RWPE1 (cell line): ENCODE measurements around the gene MEGF8.

Source experiments
- CTCF ChIA-PET: fragments of 350-600 bp; sonication (Branson Sonifier 250); formaldehyde crosslinking; extraction: SDS; loops from one replicate; lab custom pipeline; 2021; lab: Yijun Ruan, JAX
- POLR2A ChIA-PET: fragments of 400-600 bp; formaldehyde crosslinking; extraction: SDS; loops from one replicate; lab custom pipeline; 2020; ENCODE audit warnings: antibody characterized with exemption; ENCODE audit not compliant: low non-redundant PET; lab: Yijun Ruan, JAX
- DNase-seq: peaks from one replicate; pipeline ENCODE4 v3.0.0; 2012; ENCODE audit warnings: low spot score
- H3K27ac ChIP-seq: fragments of 450-650 bp; 2 replicates; pipeline ENCODE4 v1.5.1; 2017
- TF ChIP-seq, protein P1 (sequence below): fragments of 450-650 bp; conservative IDR thresholded peaks from 2 replicates; pipeline ENCODE4 v1.5.1; 2017; ENCODE audit warnings: low read depth, mild to moderate bottlenecking

MEGF8 gene

GRCh38 chr19:42279155-42279901 lies 46.1 kb upstream of the MEGF8 start:
- ChIA-PET POLR2A (interaction anchor here (0.6 to 2.2 kb wide), 4 partner anchors 23 to 58 kb away, joined by 3 to 5 read pairs (median 4); partner anchors contain the start of gene PAFAH1B3), CTCF (interaction anchor here (0.6 to 2.7 kb wide), 14 partner anchors 9 to 63 kb away, joined by 3 to 15 read pairs (median 4); no protein-coding TSS in a partner anchor)
- TF ChIP-seq, protein P1, sequence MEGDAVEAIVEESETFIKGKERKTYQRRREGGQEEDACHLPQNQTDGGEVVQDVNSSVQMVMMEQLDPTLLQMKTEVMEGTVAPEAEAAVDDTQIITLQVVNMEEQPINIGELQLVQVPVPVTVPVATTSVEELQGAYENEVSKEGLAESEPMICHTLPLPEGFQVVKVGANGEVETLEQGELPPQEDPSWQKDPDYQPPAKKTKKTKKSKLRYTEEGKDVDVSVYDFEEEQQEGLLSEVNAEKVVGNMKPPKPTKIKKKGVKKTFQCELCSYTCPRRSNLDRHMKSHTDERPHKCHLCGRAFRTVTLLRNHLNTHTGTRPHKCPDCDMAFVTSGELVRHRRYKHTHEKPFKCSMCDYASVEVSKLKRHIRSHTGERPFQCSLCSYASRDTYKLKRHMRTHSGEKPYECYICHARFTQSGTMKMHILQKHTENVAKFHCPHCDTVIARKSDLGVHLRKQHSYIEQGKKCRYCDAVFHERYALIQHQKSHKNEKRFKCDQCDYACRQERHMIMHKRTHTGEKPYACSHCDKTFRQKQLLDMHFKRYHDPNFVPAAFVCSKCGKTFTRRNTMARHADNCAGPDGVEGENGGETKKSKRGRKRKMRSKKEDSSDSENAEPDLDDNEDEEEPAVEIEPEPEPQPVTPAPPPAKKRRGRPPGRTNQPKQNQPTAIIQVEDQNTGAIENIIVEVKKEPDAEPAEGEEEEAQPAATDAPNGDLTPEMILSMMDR, result no peak
- DNase-seq, result no peak
- peak overlapping the region; percentile 100 for H3K27ac ChIP-seq

- ChIA-PET CTCF (interaction anchor here (0.7 to 2.7 kb wide), 14 partner anchors 10 to 64 kb away, joined by 3 to 15 read pairs (median 5); no protein-coding TSS in a partner anchor), POLR2A (interaction anchor here (0.6 to 2.2 kb wide), 2 partner anchors 34 to 59 kb away, joined by 4 to 5 read pairs; no protein-coding TSS in a partner anchor)
- peak; percentile 93 for DNase-seq
- peak overlapping the region; percentile 100 for H3K27ac ChIP-seq
- TF ChIP-seq, protein P1, result peak; percentile 88
Measured at GRCh38 chr19:42279902-42280814, 45.3 kb upstream of the MEGF8 start.

- POLR2A ChIA-PET, result interaction anchor here (2.2 kb wide), 1 partner anchor 34 kb away, joined by 5 read pairs; no protein-coding TSS in a partner anchor
- CTCF ChIA-PET, result interaction anchor here (1.2 to 1.8 kb wide), 3 partner anchors 10 to 65 kb away, joined by 3 to 7 read pairs (median 6); no protein-coding TSS in a partner anchor
- peak overlapping the region; percentile 100 for H3K27ac ChIP-seq
- TF ChIP-seq, protein P1, result no peak
- DNase-seq, result peak; percentile 59
Measured at GRCh38 chr19:42280815-42281145, 44.7 kb upstream of the MEGF8 start.

GRCh38 chr19:42281146-42281826 lies 44.1 kb upstream of the MEGF8 start:
- CTCF ChIA-PET, result interaction anchor here (0.5 to 1.4 kb wide), 2 partner anchors 35 to 1293 kb away, joined by 3 to 7 read pairs; no protein-coding TSS in a partner anchor
- TF ChIP-seq, protein P1, result no peak
- peak overlapping the region; percentile 100 for H3K27ac ChIP-seq
- no peak for DNase-seq
- POLR2A ChIA-PET, result interaction anchor here (0.6 to 2.2 kb wide), 2 partner anchors 35 to 751 kb away, joined by 3 to 5 read pairs; no protein-coding TSS in a partner anchor

- CTCF ChIA-PET, result interaction anchor here (0.5 to 1.4 kb wide), 2 partner anchors 36 to 1293 kb away, joined by 3 to 7 read pairs; no protein-coding TSS in a partner anchor
- POLR2A ChIA-PET, result interaction anchor here (0.6 kb wide), 1 partner anchor 751 kb away, joined by 3 read pairs; no protein-coding TSS in a partner anchor
- peak; percentile 56 for DNase-seq
- TF ChIP-seq, protein P1, result no peak
- H3K27ac ChIP-seq, result peak overlapping the region; percentile 100
Measured at GRCh38 chr19:42281827-42282762, 43.3 kb upstream of the MEGF8 start.
